Neuronal stem cell (in vitro differentiated cells): ENCODE data around the gene ATP13A1.

Experiments used
- DNase-seq: peaks from one replicate; pipeline ENCODE4 v3.0.0-alpha.2; 2013; ENCODE audit warnings: low spot score
- H2AFZ ChIP-seq: one replicate; pipeline ENCODE4 v1.6.1; 2013; ENCODE audit warnings: mild to moderate bottlenecking, low read length, inconsistent platforms
- H2AK5ac ChIP-seq: 2 replicates; pipeline ENCODE4 v1.6.1; 2013; ENCODE audit warnings: low read depth, mild to moderate bottlenecking, inconsistent platforms, low read length, moderate library complexity, mixed read lengths
- H2BK120ac ChIP-seq: 2 replicates; pipeline ENCODE4 v1.6.1; 2013; ENCODE audit warnings: low read depth, mild to moderate bottlenecking, inconsistent platforms, low read length, moderate library complexity, mixed read lengths
- H2BK12ac ChIP-seq: one replicate; pipeline ENCODE4 v1.6.1; 2013; ENCODE audit warnings: low read length, inconsistent platforms
- H2BK15ac ChIP-seq: 2 replicates; pipeline ENCODE4 v1.6.1; 2013; ENCODE audit warnings: mild to moderate bottlenecking, low read length, inconsistent platforms, mixed read lengths
- H2BK5ac ChIP-seq: one replicate; pipeline ENCODE4 v1.6.1; 2013; ENCODE audit warnings: inconsistent platforms, mild to moderate bottlenecking, low read length, moderate library complexity
- H3K14ac ChIP-seq: one replicate; pipeline ENCODE4 v1.6.1; 2013; ENCODE audit warnings: low read length, inconsistent platforms
- H3K18ac ChIP-seq: 2 replicates; pipeline ENCODE4 v1.6.1; 2013; ENCODE audit warnings: low read length, inconsistent platforms
- H3K23ac ChIP-seq: 2 replicates; pipeline ENCODE4 v1.6.1; 2013; ENCODE audit warnings: low read depth, mild to moderate bottlenecking, mixed read lengths, low read length, inconsistent platforms; ENCODE audit not compliant: poor library complexity
- H3K27ac ChIP-seq: replicated peaks from 3 replicates; pipeline ENCODE4 v1.5.1; 2013; ENCODE audit warnings: low read length, inconsistent platforms
- H3K27me3 ChIP-seq, 3 experiments: 2 replicates each; pipeline ENCODE4 v1.6.1; 2013; ENCODE audit warnings: low read length in 3 of 3, mild to moderate bottlenecking in 2 of 3, inconsistent platforms in 1 of 3, low read depth in 1 of 3, mixed read lengths in 1 of 3, moderate library complexity in 1 of 3; ENCODE audit not compliant: control insufficient read depth in 3 of 3, insufficient read depth in 3 of 3
- H3K36me3 ChIP-seq, 2 donors: replicated peaks in 1 of 2; 2 replicates each; pipeline ENCODE4 v1.6.1; 2013; ENCODE audit warnings: low read length in 2 of 2; ENCODE audit not compliant: control insufficient read depth in 2 of 2, insufficient read depth in 2 of 2
- H3K4ac ChIP-seq: 2 replicates; pipeline ENCODE4 v1.6.1; 2013; ENCODE audit warnings: inconsistent platforms, mild to moderate bottlenecking, low read length, moderate library complexity
- H3K4me1 ChIP-seq, 2 donors: 1 replicate in 1 of 2; 2 replicates in 1 of 2; pipeline ENCODE4 v1.6.1; 2013; ENCODE audit warnings: low read length in 2 of 2, low read depth in 1 of 2; ENCODE audit not compliant: control insufficient read depth in 2 of 2, insufficient read depth in 1 of 2
- H3K4me2 ChIP-seq: one replicate; pipeline ENCODE4 v1.6.1; 2013; ENCODE audit warnings: mild to moderate bottlenecking, low read length, inconsistent platforms; ENCODE audit not compliant: insufficient read depth, poor library complexity, severe bottlenecking
- H3K4me3 ChIP-seq, 2 donors: 2 replicates each; pipeline ENCODE4 v1.5.1; 2013; ENCODE audit warnings: low read length in 2 of 2, mild to moderate bottlenecking in 2 of 2, inconsistent platforms in 1 of 2, moderate library complexity in 1 of 2
- H3K79me1 ChIP-seq: one replicate; pipeline ENCODE4 v1.6.1; 2013; ENCODE audit warnings: low read depth, mild to moderate bottlenecking, inconsistent platforms, low read length, moderate library complexity
- H3K9ac ChIP-seq: one replicate; pipeline ENCODE4 v1.6.1; 2013; ENCODE audit warnings: mild to moderate bottlenecking, low read depth, low read length, inconsistent platforms; ENCODE audit not compliant: poor library complexity
- H3K9me3 ChIP-seq, 2 donors: replicated peaks in 1 of 2; 2 replicates each; pipeline versions ENCODE3 to v1.6.1; 2013; ENCODE audit warnings: low read length in 2 of 2, mild to moderate bottlenecking in 2 of 2, inconsistent platforms in 1 of 2, low read depth in 1 of 2, mixed read lengths in 1 of 2, moderate library complexity in 1 of 2; ENCODE audit not compliant: control insufficient read depth in 2 of 2, insufficient read depth in 1 of 2
- H4K8ac ChIP-seq: one replicate; pipeline ENCODE4 v1.6.1; 2013; ENCODE audit warnings: low read depth, mild to moderate bottlenecking, inconsistent platforms, low read length, moderate library complexity
- H4K91ac ChIP-seq: one replicate; pipeline ENCODE4 v1.6.1; 2013; ENCODE audit warnings: low read length, low read depth, mild to moderate bottlenecking, inconsistent platforms; ENCODE audit not compliant: poor library complexity
- WGBS, 2 donors: extraction: QIAGEN DNeasy Blood & Tissue Kit; methylation state at CpG; one replicate each; pipeline ENCODE4 v1.1.7; 2013; ENCODE audit warnings: missing lambda C conversion rate in 2 of 2, mixed read lengths in 1 of 2; ENCODE audit not compliant: insufficient read length in 2 of 2, insufficient replicate concordance in 1 of 2; ENCODE audit errors: extremely low coverage in 2 of 2; 5-methylcytosine and 5-hydroxymethylcytosine counted together

The ATP13A1 gene

DNA sequence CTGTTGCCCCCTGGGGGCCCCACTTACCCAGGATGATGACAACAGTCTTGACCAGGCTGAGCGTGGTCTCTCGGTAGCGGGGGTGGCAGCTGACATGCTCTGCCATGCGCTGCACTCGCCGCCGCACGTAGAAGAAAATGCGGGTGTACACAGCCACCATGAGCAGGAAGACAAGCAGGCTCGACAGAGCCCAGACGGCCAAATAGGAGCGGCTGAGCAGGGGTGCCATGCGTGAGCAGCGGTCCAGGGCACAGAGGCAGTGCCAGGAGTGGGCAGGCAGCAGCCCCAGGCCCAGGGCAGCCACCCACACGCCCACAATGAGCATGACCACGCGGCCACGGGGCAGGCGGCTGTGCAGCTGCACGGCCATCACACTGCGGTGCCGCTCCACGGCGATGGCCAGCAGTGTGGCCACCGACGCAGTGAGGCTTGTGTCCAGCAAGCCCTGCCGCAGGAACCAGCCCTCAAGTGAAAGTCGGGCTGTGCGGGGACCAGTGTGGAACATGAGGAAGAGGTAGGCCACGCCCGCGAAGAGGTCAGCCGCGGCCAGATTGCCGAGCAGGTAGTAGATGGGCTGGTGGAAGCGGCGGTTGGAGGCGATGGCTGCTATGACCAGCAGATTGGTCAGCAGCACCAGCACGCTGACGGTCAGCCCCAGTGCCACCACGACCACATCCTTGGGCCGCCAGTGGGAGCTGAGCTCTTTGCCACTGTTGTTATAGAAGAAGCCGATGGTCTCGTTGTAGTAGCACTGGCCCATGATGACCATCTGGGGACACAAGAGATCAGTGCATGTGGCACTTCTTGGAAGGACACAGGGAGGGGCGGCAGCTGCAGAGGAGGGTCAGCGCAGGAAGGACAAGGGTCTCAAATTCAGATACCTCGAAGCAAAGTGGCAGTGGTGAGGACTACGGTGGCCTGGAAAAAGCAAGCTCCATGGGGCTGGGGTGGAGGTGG, 36.7 kb downstream of the ATP13A1 start:
- peak overlapping the region; percentile 11 for H2BK12ac ChIP-seq
- peak overlapping the region in 1 of 2 donors; percentile 97 for H3K4me3 ChIP-seq
- H2AFZ ChIP-seq: no peak overlapping the region
- peaks cover 20 to 21% of the 10 kb centered on the region in 2 donors for H3K36me3 ChIP-seq
- H3K18ac ChIP-seq: peak overlapping the region; percentile 49
- peaks cover 0 to 3% of the 10 kb centered on the region in 2 donors for H3K9me3 ChIP-seq
- no peak for DNase-seq
- no peaks in the 10 kb centered on the region for H3K27me3 ChIP-seq
- H2BK120ac ChIP-seq: peak overlapping the region; percentile 55
- no peak overlapping the region for H3K27ac ChIP-seq
- no peak overlapping the region for H2BK5ac ChIP-seq
- peak overlapping the region; percentile 91 for H3K9ac ChIP-seq
- H3K4me2 ChIP-seq: peak overlapping the region; percentile 96
- H3K4me1 ChIP-seq: peaks cover 0 to 15% of the 10 kb centered on the region in 2 donors
- peak overlapping the region; percentile 62 for H2BK15ac ChIP-seq
- H3K14ac ChIP-seq: no peak overlapping the region
- H3K4ac ChIP-seq: peak overlapping the region; percentile 1
- no CpG with 5 or more reads among the region's 48 CpGs for WGBS, 2 donors
- peaks cover 13% of the 10 kb centered on the region for H3K79me1 ChIP-seq
- peak overlapping the region; percentile 66 for H3K23ac ChIP-seq
- peak overlapping the region; percentile 97 for H2AK5ac ChIP-seq
- no peak overlapping the region for H4K91ac ChIP-seq
- H4K8ac ChIP-seq: peak overlapping the region; percentile 6

DNA sequence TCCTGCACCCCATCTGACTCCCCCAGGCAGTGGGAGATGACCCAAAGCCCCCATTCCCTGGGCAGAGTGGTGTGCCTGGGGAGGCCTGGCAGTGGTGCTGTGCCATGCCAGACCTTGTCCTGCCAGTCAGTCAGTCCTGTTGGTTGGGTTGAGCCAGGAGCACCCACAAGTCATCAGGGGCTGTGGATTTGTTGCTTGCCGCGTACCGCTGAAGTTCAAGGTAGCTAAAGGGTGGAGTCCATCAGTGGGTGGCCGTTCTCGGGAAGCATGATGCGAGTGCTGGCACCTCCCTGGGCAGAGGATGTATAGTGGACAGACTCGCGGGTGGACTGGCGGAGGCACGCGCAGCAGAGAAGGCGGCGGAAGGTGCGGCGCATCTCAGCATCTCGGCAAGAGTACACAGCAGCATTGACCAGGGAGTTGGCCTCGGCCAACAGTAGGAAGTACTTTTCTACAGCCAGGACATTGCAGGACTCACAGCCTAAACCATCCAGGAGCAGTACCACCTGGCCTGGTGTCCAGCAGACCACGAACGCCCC, 39.4 kb downstream of the ATP13A1 start:
- Histone ChIP-seq H3K27me3 (no peaks in the 10 kb centered on the region), H3K4me2 (no peak overlapping the region), H3K18ac (no peak overlapping the region), H4K91ac (no peak overlapping the region), H3K9me3 (peaks cover 0 to 3% of the 10 kb centered on the region in 2 donors), H3K27ac (no peak overlapping the region), H2BK5ac (no peak overlapping the region), H3K4me1 (peaks cover 4 to 18% of the 10 kb centered on the region in 2 donors), H3K4ac (no peak overlapping the region), H2BK15ac (no peak overlapping the region), H4K8ac (no peak overlapping the region), H2AK5ac (no peak overlapping the region), H3K79me1 (peaks cover 13% of the 10 kb centered on the region), H3K36me3 (peaks cover 0 to 17% of the 10 kb centered on the region in 2 donors), H3K23ac (peak overlapping the region; percentile 38), H2BK12ac (no peak overlapping the region), H3K9ac (no peak overlapping the region), H2AFZ (no peak overlapping the region), H2BK120ac (no peak overlapping the region), H3K14ac (no peak overlapping the region), H3K4me3 (no peak overlapping the region)
- WGBS, 2 donors: no CpG with 5 or more reads among the region's 19 CpGs
- no peak for DNase-seq

DNA sequence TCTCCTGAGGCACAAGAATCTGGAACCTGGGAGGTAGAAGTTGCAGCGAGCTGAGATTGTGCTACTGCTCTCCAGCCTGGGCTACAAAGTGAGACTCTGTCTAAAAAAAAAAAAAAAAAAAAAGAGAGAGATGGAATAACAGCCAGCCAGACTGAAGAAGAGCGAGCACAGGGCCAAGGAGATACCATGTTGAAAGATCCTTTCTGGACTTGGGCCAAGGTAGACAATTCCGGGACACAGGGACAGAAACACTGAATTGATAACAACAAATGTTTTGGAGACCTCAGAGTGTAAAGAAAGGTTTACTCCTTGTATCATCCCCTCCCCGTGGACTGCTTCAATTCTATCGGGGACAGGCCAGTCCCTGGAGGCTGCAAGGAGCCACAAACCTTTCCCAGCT, 40.1 kb downstream of the ATP13A1 start:
- Histone ChIP-seq H3K27me3 (no peaks in the 10 kb centered on the region), H3K4ac (no peak overlapping the region), H3K18ac (no peak overlapping the region), H2AK5ac (no peak overlapping the region), H2BK15ac (no peak overlapping the region), H3K9ac (no peak overlapping the region), H2BK12ac (no peak overlapping the region), H3K4me1 (peaks cover 5 to 18% of the 10 kb centered on the region in 2 donors), H2BK5ac (no peak overlapping the region), H3K14ac (no peak overlapping the region), H4K8ac (no peak overlapping the region), H3K9me3 (no peaks in the 10 kb centered on the region), H3K79me1 (peaks cover 13% of the 10 kb centered on the region), H3K23ac (no peak overlapping the region), H3K27ac (no peak overlapping the region), H3K4me2 (no peak overlapping the region), H4K91ac (no peak overlapping the region), H2BK120ac (no peak overlapping the region), H3K36me3 (peaks cover 0 to 17% of the 10 kb centered on the region in 2 donors), H3K4me3 (no peak overlapping the region), H2AFZ (no peak overlapping the region)
- WGBS, 2 donors: no CpG with 5 or more reads among the region's 5 CpGs
- no peak for DNase-seq

DNA sequence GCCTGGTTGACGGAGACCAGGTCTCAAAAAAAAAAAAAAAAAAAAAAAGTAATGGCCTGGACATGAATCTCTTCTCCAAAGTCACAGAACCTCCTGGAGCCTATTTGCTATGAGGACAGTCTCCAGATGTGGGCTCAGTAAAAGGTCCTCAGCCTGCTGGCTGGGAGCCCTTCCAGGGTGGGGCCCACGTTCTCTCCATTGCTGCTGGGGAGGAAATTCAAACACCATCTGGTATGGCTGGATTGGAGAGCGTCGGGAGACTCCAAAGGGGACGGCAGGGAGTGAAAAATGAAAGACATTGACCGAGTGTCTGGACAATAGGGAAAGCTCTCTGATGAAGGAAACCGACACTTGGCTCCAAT, 43.6 kb downstream of the ATP13A1 start:
- Histone ChIP-seq H3K9ac (no peak overlapping the region), H3K4me3 (peak overlapping the region in 1 of 2 donors; percentile 52), H3K27ac (no peak overlapping the region), H3K79me1 (no peaks in the 10 kb centered on the region), H2AFZ (no peak overlapping the region), H3K27me3 (no peaks in the 10 kb centered on the region), H2AK5ac (no peak overlapping the region), H3K14ac (no peak overlapping the region), H3K4ac (no peak overlapping the region), H3K9me3 (no peaks in the 10 kb centered on the region), H3K4me1 (peaks cover 5% of the 10 kb centered on the region in 2 donors), H2BK12ac (no peak overlapping the region), H2BK5ac (no peak overlapping the region), H3K36me3 (peaks cover 0 to 12% of the 10 kb centered on the region in 2 donors), H4K91ac (no peak overlapping the region), H3K18ac (no peak overlapping the region), H4K8ac (no peak overlapping the region), H3K23ac (no peak overlapping the region), H2BK120ac (no peak overlapping the region), H2BK15ac (no peak overlapping the region), H3K4me2 (no peak overlapping the region)
- no CpG with 5 or more reads among the region's 7 CpGs for WGBS, 2 donors
- DNase-seq: no peak
